Motor neuron (in vitro differentiated cells): ENCODE results near the gene RIPK3. TPM values are rescaled to one million over a fixed set of nuclear protein-coding genes. Genes with fewer than 3 reads are reported as not detected.
A peak's percentile ranks its signal among the peaks of the same experiment; 100 is the strongest.

Experiments used
- ATAC-seq, 8 experiments: fragments of 200-7000 bp; cut with Tn5 transposase; replicated peaks in 6 of 8; 2 replicates each; pipeline ENCODE4 v1.8.0; 2021; ENCODE audit warnings: mild to moderate bottlenecking in 8 of 8, moderate library complexity in 8 of 8
- H3K27ac ChIP-seq, 2 donors: fragments of 250-450 bp; sonication (Bioruptor Pico); 2 replicates each; pipeline ENCODE4 v1.9.0; 2021; ENCODE audit warnings: antibody characterized with exemption in 2 of 2, mild to moderate bottlenecking in 2 of 2, moderate library complexity in 1 of 2
- H3K4me1 ChIP-seq, 2 donors: fragments of 250-450 bp; sonication (Bioruptor Pico); replicated peaks in 1 of 2; 2 replicates each; pipeline ENCODE4 v1.6.1; 2021; ENCODE audit warnings: antibody characterized with exemption in 2 of 2, mild to moderate bottlenecking in 2 of 2, moderate library complexity in 1 of 2
- H3K4me3 ChIP-seq, 5 donors: fragments of 250-450 bp; sonication (Bioruptor Pico); 2 replicates each; pipeline ENCODE4 v1.9.0; 2021; ENCODE audit warnings: antibody characterized with exemption in 5 of 5, mild to moderate bottlenecking in 5 of 5, moderate library complexity in 4 of 5
- WGBS, 10 experiments: fragments of 450-650 bp; shearing (Covaris generic); methylation state at CpG; one replicate each; pipeline ENCODE4 v1.0.0; 2022; 5-methylcytosine and 5-hydroxymethylcytosine counted together
- in situ Hi-C, 9 experiments: fragments of 400-800 bp; cut with MboI; loops; one replicate each; pipeline ENCODE4 v1.15.0; 2021; ENCODE audit warnings: low sequenced_read_pairs in 9 of 9, low pct_unique_long_range_greater_than_20kb in 2 of 9; ENCODE audit not compliant: unreplicated experiment in 9 of 9
- total RNA-seq, 8 experiments: library from RNA; unstranded; fragments of 300-600 nt; gene quantifications; 2 replicates each; pipeline versions ENCODE4 v1.2.3 to v1.2.4, GENCODE V29; 2022

RIPK3 gene
- total RNA-seq, 8 experiments from 2014 or later: 0.29 to 7.9 (median 1.3) TPM; not detected in 3

DNA sequence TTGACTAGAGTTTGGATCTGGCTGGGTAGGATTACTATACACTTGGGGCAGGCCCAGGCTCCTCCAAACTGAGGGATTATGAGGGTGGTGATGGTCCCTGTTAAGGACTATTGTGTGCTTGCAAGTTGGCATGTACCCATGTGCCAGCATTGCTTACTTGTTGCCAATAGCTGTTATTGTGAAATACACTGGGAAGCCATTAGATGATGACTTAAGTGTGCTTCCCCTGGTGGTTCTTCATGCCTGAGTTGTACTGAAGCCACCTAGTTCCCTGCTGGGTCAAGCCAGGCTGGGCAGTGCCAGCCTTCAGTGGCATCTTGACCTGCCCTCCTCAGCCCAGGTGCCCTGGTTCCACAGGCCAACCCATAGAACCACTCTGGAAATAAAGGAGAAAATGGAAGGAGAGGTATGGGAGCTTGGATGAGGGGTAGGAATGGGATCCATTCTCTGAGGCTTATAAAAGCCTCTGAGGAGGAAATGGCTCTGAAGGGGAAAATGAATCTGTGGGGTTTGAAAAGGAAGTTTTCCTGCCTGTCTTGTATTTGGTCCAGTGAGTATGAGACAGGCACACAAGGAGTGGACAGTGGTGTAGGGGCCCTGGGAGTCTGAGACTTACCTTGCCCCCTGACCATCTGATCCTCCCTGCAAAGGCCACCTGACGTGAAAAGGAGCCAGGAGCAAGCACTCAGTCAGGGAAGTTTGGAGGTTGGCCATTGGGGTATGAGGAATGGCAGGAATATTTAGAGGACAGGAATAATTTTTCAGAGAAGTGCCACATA, 27.8 kb downstream of the RIPK3 start:
- H3K4me1 ChIP-seq: peaks cover 0 to 7% of the 10 kb centered on the region in 2 donors
- no peak overlapping the region for H3K27ac ChIP-seq
- H3K4me3 ChIP-seq: no peak overlapping the region
- ATAC-seq: no peak
- in situ Hi-C loops: no loop called here
- WGBS, 10 experiments: 88 to 100% (median 100%) methylated on average over 1 of the region's 1 CpG; no CpG with 5 or more reads in 4 of the 10 experiments

DNA sequence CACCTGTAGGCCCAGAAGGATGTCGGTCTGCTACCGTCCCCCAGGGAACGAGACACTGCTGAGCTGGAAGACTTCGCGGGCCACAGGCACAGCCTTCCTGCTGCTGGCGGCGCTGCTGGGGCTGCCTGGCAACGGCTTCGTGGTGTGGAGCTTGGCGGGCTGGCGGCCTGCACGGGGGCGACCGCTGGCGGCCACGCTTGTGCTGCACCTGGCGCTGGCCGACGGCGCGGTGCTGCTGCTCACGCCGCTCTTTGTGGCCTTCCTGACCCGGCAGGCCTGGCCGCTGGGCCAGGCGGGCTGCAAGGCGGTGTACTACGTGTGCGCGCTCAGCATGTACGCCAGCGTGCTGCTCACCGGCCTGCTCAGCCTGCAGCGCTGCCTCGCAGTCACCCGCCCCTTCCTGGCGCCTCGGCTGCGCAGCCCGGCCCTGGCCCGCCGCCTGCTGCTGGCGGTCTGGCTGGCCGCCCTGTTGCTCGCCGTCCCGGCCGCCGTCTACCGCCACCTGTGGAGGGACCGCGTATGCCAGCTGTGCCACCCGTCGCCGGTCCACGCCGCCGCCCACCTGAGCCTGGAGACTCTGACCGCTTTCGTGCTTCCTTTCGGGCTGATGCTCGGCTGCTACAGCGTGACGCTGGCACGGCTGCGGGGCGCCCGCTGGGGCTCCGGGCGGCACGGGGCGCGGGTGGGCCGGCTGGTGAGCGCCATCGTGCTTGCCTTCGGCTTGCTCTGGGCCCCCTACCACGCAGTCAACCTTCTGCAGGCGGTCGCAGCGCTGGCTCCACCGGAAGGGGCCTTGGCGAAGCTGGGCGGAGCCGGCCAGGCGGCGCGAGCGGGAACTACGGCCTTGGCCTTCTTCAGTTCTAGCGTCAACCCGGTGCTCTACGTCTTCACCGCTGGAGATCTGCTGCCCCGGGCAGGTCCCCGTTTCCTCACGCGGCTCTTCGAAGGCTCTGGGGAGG, 28.9 kb downstream of the RIPK3 start, which contains the start of gene LTB4R:
LTB4R (plus strand) TSS at position 857 of the 959 bp plus-strand sequence. CDS start 4,150 bp downstream, outside the sequence.
- H3K4me3 ChIP-seq: no peak within 1 kb of the TSS
- in situ Hi-C loops: no loop called here
- peaks cover 0 to 3% of the 10 kb centered on the region in 2 donors for H3K4me1 ChIP-seq
- peak; percentile 13 to 90 (median 86) for ATAC-seq
- no peak within 1 kb of the TSS for H3K27ac ChIP-seq
- WGBS, 10 experiments: 27 to 90% (median 63%) methylated on average over 2 to 19 of the region's 99 CpGs; no CpG with 5 or more reads in 6 of the 10 experiments

DNA sequence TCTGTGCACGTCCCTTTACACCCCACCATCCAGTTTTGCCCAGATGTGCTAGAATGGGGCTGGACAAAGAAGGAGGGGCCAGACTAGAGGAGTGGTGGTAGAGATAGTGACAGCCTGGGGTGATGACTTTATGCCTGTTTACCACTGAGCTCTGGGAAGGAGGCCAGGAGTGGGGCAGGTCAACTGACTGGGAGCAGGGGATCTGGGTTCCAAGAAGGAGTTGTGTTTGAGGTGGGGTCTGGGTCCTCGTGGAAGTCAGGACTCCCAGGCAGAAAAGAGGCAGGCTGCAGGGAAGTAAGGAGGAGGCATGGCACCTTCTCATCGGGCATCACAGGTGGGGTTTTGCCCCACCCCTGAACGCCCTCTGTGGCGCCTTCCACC, 29.5 kb downstream of the RIPK3 start:
- in situ Hi-C loops: no loop called here
- ATAC-seq: peak in 4 of 8 experiments; percentile 3 to 15 (median 8)
- WGBS, 10 experiments: 80 to 100% (median 100%) methylated on average over 1 to 3 of the region's 5 CpGs; no CpG with 5 or more reads in 7 of the 10 experiments

GRCh38 chr14:24309538-24310264, 30.1 kb downstream of the RIPK3 start, which contains the start of gene LTB4R2:
Gene LTB4R2 (plus strand): TSS chr14:24310140. CDS start chr14:24310665, 525 bp downstream.
- Histone ChIP-seq H3K4me1 (peaks cover 0 to 3% of the 10 kb centered on the region in 2 donors), H3K27ac (no peak within 1 kb of the TSS), H3K4me3 (no peak within 1 kb of the TSS)
- 40 to 100% (median 90%) methylated on average over 1 to 3 of the region's 5 CpGs; no CpG with 5 or more reads in 4 of the 10 experiments for WGBS, 10 experiments
- in situ Hi-C loops: no loop called here
- ATAC-seq: peak in 1 of 8 experiments; percentile 6

More for the DNA sequence above, 29.5 kb downstream of the RIPK3 start:
- Histone ChIP-seq H3K4me1 (peaks cover 0 to 3% of the 10 kb centered on the region in 2 donors), H3K27ac (no peak overlapping the region), H3K4me3 (no peak overlapping the region)

DNA sequence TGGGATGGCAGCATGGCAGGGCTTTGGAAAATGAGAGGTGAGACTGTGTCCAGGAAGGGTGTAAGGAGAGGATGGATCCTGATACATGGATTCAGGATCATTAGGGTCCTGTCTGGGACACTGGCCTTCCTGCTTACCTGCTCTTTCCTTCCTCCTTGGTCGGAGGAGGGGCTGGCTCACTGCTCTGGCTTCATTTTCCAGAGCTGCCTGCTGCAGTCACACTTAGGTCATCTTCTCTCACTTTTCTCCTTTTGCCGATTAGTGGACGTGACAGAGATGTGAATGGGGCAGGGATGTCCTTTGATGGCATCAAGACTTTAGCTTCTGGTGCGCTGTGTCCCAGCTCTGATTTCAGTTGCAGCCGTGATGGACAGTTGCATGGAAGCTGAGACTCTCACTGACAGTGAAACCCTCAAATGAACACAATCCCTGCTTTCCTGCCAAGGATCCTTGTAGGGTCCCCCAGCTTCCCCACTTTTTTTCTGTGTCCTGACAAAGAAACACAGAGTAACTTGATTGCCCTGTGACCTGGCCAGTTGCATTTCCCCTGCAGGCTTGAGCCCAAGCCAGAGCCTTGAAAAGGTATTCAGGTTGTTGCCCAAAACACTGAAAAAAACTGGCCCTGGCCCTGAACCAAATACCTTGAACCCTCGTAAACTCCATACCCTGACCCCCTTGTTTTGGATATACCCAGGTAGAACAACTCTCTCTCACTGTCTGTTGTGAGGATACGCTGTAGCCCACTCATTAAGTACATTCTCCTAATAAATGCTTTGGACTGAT, 31.3 kb downstream of the RIPK3 start:
- 35 to 100% (median 87%) methylated on average over 1 to 5 of the region's 7 CpGs; no CpG with 5 or more reads in 2 of the 10 experiments for WGBS, 10 experiments
- no peak overlapping the region for H3K4me3 ChIP-seq
- in situ Hi-C loops: no loop called here
- ATAC-seq: peak in 2 of 8 experiments; percentile 3 to 31
- no peak overlapping the region for H3K27ac ChIP-seq
- peaks cover 0 to 3% of the 10 kb centered on the region in 2 donors for H3K4me1 ChIP-seq

DNA sequence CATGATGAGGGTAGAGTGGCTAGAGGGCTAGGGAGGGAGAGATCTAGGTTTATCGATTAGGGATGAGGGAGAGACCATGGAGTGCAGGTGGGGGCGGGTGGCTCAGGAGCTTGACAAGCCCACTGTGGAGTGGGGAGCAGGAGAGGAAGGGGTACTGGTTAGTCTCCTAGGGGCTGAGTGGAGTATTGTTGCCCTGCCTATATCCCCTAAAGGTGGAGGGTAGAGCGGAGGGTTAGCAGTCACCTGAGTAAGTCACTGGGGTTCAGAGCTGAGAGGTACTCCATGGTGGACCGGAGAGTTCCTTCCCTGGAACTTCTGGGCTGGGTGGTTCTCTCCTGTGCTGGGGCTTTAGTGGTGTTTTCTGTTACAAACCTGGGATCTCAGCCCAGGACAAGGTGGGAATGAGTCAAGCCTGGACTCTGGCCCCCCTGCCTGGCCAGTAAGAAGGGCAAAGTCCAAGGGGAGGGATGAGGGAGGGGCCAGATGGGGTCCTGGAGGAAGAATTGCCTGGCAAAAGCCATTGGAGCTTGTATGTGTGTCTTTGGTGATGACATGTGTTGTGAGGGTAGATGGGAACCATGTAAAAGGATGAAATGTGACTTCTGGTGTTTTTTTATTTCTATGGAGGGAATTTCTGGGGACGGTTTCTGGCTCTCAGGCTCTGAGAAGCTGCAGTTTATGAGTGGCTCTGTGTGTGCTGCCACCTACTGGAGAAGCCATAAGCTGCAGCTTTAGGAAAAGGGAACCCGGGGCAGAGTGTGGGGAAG, 32.0 kb downstream of the RIPK3 start, which contains the start of gene CIDEB:
CIDEB (minus strand) TSS at position 403 of the 767 bp plus-strand sequence; CDS start at position 284, 119 bp downstream.
- 0 to 100% (median 20%) methylated on average over 1 to 3 of the region's 6 CpGs; no CpG with 5 or more reads in 1 of the 10 experiments for WGBS, 10 experiments
- in situ Hi-C loops: no loop called here
- no peak within 1 kb of the TSS for H3K27ac ChIP-seq
- ATAC-seq: peak; percentile 18 to 76 (median 46)
- H3K4me1 ChIP-seq: peaks cover 0 to 3% of the 10 kb centered on the region in 2 donors
- no peak within 1 kb of the TSS for H3K4me3 ChIP-seq

DNA sequence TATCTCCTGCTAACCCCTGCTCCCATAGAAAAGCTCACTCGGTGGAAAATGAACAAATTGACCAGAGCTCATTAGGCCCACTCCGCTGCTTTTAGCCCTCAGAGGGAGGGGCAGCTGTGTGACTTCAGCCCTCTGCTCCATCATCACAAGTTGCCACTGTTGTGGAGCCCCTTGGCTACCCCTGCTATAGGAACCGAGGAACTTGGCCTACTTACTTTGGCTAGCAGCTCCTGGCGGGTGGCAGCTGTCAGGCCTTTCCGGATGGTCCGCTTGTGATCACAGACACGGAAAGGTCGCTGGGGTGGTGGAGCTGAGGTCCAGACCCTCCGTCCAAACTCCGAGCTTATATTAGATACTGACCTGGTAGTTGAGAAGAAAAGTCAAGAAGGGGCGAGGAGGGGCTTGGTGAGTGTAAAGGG, 32.6 kb downstream of the RIPK3 start:
- Histone ChIP-seq H3K27ac (no peak overlapping the region), H3K4me1 (peaks cover 0 to 3% of the 10 kb centered on the region in 2 donors), H3K4me3 (no peak overlapping the region)
- WGBS, 10 experiments: 0 to 100% (median 90%) methylated on average over 1 to 10 of the region's 11 CpGs; no CpG with 5 or more reads in 1 of the 10 experiments
- ATAC-seq: no peak
- in situ Hi-C loops: no loop called here

DNA sequence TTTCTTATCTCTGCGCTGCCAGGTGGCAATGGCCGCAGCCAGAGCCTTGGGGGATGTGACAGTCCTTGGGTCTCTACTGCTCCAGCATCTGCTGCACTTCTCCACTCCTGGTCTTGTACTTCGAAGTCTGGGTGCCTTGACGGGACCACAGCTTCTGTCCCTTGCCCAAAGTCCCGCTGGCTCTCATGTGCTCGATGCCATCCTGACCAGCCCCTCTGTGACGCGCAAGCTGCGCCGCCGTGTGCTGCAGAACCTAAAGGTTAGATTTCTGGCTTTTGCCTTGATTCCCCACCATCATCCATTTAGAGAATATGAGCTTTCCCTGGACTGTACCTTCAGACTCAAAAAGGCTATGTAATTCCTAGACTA, 35.8 kb downstream of the RIPK3 start:
- ATAC-seq: no peak
- H3K4me3 ChIP-seq: no peak overlapping the region
- in situ Hi-C loops: no loop called here
- H3K27ac ChIP-seq: no peak overlapping the region
- 90 to 100% (median 98%) methylated on average over 2 to 8 of the region's 11 CpGs; no CpG with 5 or more reads in 5 of the 10 experiments for WGBS, 10 experiments
- H3K4me1 ChIP-seq: peaks cover 3 to 7% of the 10 kb centered on the region in 2 donors

DNA sequence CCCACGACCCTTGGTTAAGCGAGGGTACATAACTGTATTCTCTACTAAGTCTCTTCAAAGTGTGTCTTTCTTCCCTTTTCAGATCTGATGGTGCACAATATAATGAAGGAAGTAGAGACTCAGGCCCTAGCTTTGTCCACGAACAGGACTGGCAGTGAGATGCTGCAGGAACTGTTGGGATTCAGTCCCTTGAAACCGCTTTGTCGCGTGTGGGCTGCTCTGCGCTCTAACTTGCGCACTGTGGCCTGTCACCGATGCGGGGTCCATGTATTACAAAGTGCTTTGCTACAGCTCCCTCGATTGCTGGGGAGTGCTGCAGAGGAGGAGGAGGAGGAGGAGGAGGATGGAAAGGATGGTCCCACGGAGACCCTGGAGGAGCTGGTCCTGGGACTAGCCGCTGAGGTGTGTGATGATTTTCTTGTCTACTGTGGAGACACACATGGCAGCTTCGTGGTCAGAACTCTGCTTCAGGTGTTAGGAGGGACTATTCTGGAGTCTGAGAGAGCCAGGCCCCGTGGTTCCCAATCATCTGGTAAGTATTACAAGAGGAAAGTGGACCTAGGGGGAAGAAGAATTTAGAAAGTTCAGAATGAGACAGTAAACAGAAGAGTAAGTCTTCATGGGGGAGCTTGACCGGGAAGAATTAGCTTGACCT, 39.3 kb downstream of the RIPK3 start:
- Histone ChIP-seq H3K4me1 (peaks cover 6 to 10% of the 10 kb centered on the region in 2 donors), H3K4me3 (peak overlapping the region; percentile 67 to 95 (median 76)), H3K27ac (no peak overlapping the region)
- 26 to 86% (median 41%) methylated on average over 1 to 7 of the region's 16 CpGs; no CpG with 5 or more reads in 5 of the 10 experiments for WGBS, 10 experiments
- in situ Hi-C loops: no loop called here
- no peak for ATAC-seq

DNA sequence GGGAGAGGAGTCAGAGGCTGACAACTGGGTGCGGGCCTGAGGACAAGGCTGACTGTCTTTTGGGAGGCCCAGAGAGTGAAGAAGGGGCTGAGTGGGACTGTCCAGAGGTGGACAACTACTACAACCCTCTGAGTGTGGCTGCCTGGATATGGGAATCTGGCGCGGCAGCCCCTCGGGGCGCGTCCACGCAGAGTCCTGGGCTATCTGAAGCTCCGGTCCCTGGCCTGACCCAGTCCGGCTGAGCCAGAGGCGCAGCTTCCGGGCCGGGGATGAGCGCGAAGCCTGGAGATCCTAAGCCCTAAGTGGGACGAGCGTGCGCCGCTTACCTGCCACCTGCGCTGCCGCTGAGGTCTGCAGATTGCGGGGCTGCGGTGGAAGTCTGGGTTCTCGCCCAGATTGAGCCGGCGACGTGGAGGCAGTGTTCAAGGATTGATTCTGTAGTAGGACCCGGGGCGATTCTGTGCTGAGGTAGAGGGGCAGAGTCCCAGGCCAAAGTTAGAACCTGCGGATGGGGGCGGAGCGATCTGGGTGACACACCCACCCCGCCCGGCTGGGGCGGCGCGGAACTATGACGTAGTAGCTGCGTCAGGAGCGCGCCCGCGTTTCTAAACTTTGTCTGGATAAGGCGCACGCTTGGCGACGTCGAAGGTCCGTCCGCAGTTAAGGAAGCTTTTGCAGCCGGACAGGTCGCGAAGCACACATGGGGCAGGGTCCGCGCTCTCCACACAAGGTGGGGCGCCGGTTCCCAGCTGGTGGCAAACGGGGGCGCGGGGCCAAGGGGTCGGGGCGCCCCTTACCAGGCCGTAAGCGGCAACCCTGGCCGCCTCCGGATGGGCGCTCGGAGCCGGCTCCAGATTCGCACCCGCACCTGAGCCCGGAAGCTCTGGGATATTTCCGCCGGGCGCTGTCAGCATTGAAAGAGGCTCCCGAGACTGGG, 40.3 kb downstream of the RIPK3 start, which contains the start of the genes DHRS1 and NOP9:
DHRS1 (minus strand) TSS at position 526 of the 937 bp plus-strand sequence. CDS start 674 bp downstream, outside the sequence.
NOP9 (plus strand) TSS at position 596 of the 937 bp plus-strand sequence; CDS start at position 701, 105 bp downstream.
- in situ Hi-C loops: loop anchor here in 1 of 9 experiments (10.0 kb wide), 1 partner anchor 55 kb away; the partner anchor contains the start of gene TINF2
- peak; percentile 70 to 86 (median 79) for ATAC-seq
- H3K4me1 ChIP-seq: peaks cover 6 to 10% of the 10 kb centered on the region in 2 donors
- WGBS, 10 experiments: 0 to 3% (median 1%) methylated on average over 2 to 25 of the region's 75 CpGs; no CpG with 5 or more reads in 4 of the 10 experiments
- peak within 1 kb of the TSS; percentile 67 to 95 (median 76) for H3K4me3 ChIP-seq
- peak within 1 kb of the TSS; percentile 31 to 65 for H3K27ac ChIP-seq
